ENCODE measurements around the gene PRKCE. TPM values are rescaled to one million over a fixed set of nuclear protein-coding genes. Genes with fewer than 3 reads are reported as not detected.

Gene PRKCE
- total and polyA plus RNA-seq, 7 donors: 3.0 to 21.9 (median 15.8) TPM

DNA sequence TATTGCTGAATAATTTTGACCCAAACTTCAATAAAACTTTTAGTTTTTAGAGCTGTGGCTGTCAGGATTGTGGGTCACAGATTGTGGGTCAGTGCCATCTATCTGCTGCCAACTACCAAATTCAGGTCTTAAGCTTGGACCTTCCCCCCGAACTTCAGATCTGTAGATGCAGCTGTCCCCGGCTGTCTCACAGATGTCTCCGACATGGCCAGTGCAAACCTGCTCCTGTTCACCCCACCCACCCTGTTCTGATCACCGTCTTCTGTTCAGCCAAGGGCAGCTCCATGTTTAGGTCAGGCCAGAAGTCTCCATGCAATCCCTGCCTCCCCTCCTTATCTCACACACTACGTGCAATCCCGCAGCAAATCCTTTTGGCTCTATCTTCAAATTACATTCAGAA is 175.0 kb downstream of the PRKCE start:
- intact Hi-C loops (cut with DNase I): no loop called here
- WGBS, 2 donors: 89 to 95% methylated on average over 6 of the region's 6 CpGs
- H3K36me3 ChIP-seq: no peaks in the 10 kb centered on the region
- H3K27me3 ChIP-seq: no peaks in the 10 kb centered on the region
- H3K4me3 ChIP-seq: no peak overlapping the region
- H3K9me3 ChIP-seq: peaks cover 2 to 7% (median 3%) of the 10 kb centered on the region in 4 donors
- peaks cover 0 to 56% (median 51%) of the 10 kb centered on the region in 4 donors for H3K4me1 ChIP-seq
- TF ChIP-seq EP300 (IDR thresholded peaks at IDR 0.05): no peak
- TF ChIP-seq POLR2AphosphoS5 (IDR thresholded peaks at IDR 0.05): no peak
- no peak for TF ChIP-seq POLR2A (IDR thresholded peaks at IDR 0.05)
- TF ChIP-seq, protein P1, sequence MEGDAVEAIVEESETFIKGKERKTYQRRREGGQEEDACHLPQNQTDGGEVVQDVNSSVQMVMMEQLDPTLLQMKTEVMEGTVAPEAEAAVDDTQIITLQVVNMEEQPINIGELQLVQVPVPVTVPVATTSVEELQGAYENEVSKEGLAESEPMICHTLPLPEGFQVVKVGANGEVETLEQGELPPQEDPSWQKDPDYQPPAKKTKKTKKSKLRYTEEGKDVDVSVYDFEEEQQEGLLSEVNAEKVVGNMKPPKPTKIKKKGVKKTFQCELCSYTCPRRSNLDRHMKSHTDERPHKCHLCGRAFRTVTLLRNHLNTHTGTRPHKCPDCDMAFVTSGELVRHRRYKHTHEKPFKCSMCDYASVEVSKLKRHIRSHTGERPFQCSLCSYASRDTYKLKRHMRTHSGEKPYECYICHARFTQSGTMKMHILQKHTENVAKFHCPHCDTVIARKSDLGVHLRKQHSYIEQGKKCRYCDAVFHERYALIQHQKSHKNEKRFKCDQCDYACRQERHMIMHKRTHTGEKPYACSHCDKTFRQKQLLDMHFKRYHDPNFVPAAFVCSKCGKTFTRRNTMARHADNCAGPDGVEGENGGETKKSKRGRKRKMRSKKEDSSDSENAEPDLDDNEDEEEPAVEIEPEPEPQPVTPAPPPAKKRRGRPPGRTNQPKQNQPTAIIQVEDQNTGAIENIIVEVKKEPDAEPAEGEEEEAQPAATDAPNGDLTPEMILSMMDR (IDR thresholded peaks at IDR 0.05): no peak
- peak overlapping the region in 3 of 4 donors; percentile 75 to 87 (median 83) for H3K27ac ChIP-seq
- no peak for DNase-seq

DNA sequence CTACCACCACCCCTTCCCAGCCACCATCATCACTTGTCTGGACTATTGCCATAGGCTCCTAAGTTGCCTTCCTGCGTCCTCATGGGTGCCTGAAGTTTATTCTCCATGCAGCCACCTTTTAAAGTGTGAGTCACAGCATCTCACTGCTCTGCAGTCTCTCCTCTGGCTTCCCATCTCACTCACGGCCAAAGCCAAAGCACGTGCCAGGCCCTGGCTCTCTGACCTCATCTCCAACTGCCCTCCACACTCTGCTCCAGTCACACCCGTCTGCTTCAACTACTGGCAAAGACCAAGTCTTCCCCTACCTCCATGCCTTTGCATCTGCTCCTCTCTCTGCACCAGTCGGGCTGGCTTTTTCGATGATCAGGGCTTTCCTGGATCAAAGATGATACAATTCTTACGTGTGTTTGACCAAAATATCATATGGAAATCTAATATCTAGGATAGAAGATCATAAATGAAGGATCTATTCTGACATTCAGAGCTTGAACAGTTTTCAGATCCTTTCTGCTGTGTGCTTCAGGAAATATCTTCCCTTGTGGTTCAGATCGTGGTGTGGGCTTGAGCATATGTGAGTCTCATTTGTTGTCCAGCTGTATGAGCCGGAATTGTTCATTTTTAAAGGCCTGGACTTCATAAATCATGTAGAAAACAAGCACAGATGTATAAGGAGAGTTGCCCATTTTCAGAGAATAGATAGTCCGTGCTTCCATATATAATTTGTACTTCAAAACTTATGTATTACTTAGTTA is 175.6 kb downstream of the PRKCE start:
- peak in 1 of 4 donors; percentile 67 for TF ChIP-seq POLR2AphosphoS5 (IDR thresholded peaks at IDR 0.05)
- TF ChIP-seq, protein P1 (IDR thresholded peaks at IDR 0.05): no peak
- peak in 1 of 4 donors; percentile 27 for TF ChIP-seq EP300 (IDR thresholded peaks at IDR 0.05)
- no peak for TF ChIP-seq POLR2A (IDR thresholded peaks at IDR 0.05)
- Histone ChIP-seq H3K4me3 (no peak overlapping the region), H3K9me3 (peaks cover 2 to 7% (median 3%) of the 10 kb centered on the region in 4 donors), H3K36me3 (no peaks in the 10 kb centered on the region), H3K27me3 (no peaks in the 10 kb centered on the region), H3K27ac (peak overlapping the region in 3 of 4 donors; percentile 75 to 87 (median 83)), H3K4me1 (peaks cover 0 to 50% (median 45%) of the 10 kb centered on the region in 4 donors)
- DNase-seq: peak; percentile 93
- intact Hi-C loops (cut with DNase I): no loop called here
- WGBS, 2 donors: 73 to 90% methylated on average over 10 of the region's 10 CpGs

DNA sequence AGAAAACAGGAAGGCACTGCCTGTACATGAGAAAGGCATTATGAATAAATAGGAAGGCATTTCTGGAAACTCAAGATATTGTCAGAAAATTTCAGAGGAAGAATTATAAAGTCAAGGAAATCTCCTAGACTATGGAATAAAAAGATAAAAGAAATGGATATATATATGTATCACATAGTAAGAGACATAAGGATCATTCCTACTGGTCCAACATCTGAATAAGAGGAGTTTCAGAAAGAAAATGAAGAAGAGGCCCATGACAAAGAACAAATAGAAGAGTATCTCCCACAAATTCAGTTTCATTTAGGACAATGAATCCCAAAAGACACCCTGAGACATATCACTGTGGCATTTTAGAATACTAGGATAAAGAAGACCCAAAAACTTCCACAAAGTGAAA is 178.8 kb downstream of the PRKCE start:
- intact Hi-C loops (cut with DNase I): no loop called here
- no peak overlapping the region for H3K4me3 ChIP-seq
- TF ChIP-seq POLR2A (IDR thresholded peaks at IDR 0.05) (no peak), POLR2AphosphoS5 (IDR thresholded peaks at IDR 0.05) (no peak), EP300 (IDR thresholded peaks at IDR 0.05) (no peak)
- TF ChIP-seq, protein P1 (IDR thresholded peaks at IDR 0.05): no peak
- peaks cover 0 to 33% (median 22%) of the 10 kb centered on the region in 4 donors for H3K4me1 ChIP-seq
- H3K36me3 ChIP-seq: no peaks in the 10 kb centered on the region
- no peak overlapping the region for H3K27ac ChIP-seq
- peaks cover 2 to 7% (median 3%) of the 10 kb centered on the region in 4 donors for H3K9me3 ChIP-seq
- DNase-seq: no peak
- no peaks in the 10 kb centered on the region for H3K27me3 ChIP-seq

DNA sequence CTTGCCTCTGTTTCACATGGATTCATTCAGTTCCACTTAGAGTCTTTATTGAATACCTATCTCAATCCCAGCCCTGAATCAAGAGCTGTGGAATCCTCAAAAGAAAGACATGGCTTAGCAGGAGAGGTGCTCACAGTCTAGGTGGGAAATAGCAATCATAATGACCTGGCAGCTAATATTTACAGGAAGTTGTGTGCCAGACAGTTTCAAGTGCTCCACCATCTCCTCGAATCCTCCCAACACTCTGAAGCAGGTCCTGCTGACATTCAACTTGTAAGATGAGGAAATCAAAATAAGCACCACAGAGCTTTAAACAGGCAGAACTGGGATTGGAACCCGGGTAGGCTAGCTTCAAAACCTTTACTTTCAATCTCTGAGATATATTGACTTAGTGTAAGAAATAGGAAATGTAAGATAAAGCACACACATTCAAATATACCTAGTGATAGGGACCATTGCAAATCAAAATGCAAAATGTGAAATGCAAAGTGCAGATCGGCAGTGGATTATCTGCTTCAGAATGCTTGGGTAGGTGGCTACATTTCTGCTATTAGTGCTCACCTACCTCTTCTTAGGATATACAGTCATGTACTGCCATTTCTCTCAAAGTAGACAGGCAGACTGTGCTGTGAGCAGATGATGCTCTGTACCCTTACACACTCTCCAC is 182.0 kb downstream of the PRKCE start:
- no peak for DNase-seq
- Histone ChIP-seq H3K36me3 (no peaks in the 10 kb centered on the region), H3K27me3 (no peaks in the 10 kb centered on the region), H3K4me1 (peaks cover 0 to 16% (median 6%) of the 10 kb centered on the region in 4 donors), H3K27ac (no peak overlapping the region), H3K9me3 (peaks cover 2 to 7% (median 3%) of the 10 kb centered on the region in 4 donors), H3K4me3 (no peak overlapping the region)
- intact Hi-C loops (cut with DNase I): no loop called here
- WGBS, 2 donors: 77 to 90% methylated on average over 3 of the region's 3 CpGs
- TF ChIP-seq, protein P1 (IDR thresholded peaks at IDR 0.05): no peak
- TF ChIP-seq POLR2AphosphoS5 (IDR thresholded peaks at IDR 0.05): no peak
- TF ChIP-seq POLR2A (IDR thresholded peaks at IDR 0.05): no peak
- no peak for TF ChIP-seq EP300 (IDR thresholded peaks at IDR 0.05)

Measured in sigmoid colon (tissue), 7 donors.